GM12878 (cell line): Measurements from ENCODE around the gene ARID1A. TPM values are rescaled to one million over a fixed set of nuclear protein-coding genes. Genes with fewer than 3 reads are reported as not detected.

Source experiments
- ASH2L ChIP-seq: fragments of 300-600, 200-600 bp; sonication (generic); IDR thresholded peaks from 2 replicates; pipeline ENCODE4 v1.6.1; 2017; ENCODE audit warnings: low read depth, mild to moderate bottlenecking, borderline replicate concordance
- BACH1 ChIP-seq: fragments of 450-650 bp; IDR thresholded peaks from 2 replicates; pipeline ENCODE4 v1.6.1; 2017; ENCODE audit warnings: mild to moderate bottlenecking, borderline replicate concordance
- E2F8 ChIP-seq: fragments of 450-650 bp; IDR thresholded peaks from 2 replicates; pipeline ENCODE4 v1.6.1; 2018; ENCODE audit warnings: mild to moderate bottlenecking, low read depth, moderate library complexity; ENCODE audit not compliant: partially characterized antibody
- GABPA ChIP-seq: IDR thresholded peaks from 2 replicates; pipeline ENCODE4 v1.6.1; 2014; ENCODE audit warnings: antibody characterized with exemption, low read depth, mild to moderate bottlenecking, inconsistent platforms
- IKZF2 ChIP-seq, 2 experiments: fragments of 450-650 bp; IDR thresholded peaks; 2 replicates each; pipeline ENCODE4 v1.6.1; 2017; ENCODE audit warnings: mild to moderate bottlenecking in 2 of 2, moderate library complexity in 2 of 2
- IRF3 ChIP-seq: fragments of 450-650 bp; IDR thresholded peaks from 2 replicates; pipeline ENCODE4 v1.6.1; 2014; ENCODE audit warnings: mild to moderate bottlenecking
- IRF4 ChIP-seq: IDR thresholded peaks from 2 replicates; pipeline ENCODE4 v1.6.1; 2011; ENCODE audit warnings: low read depth, low read length
- MTA2 ChIP-seq: fragments of 450-650 bp; IDR thresholded peaks from 2 replicates; pipeline ENCODE4 v1.6.1; 2016; ENCODE audit warnings: low read depth, mild to moderate bottlenecking, moderate library complexity
- NR2C1 ChIP-seq: fragments of 450-650 bp; IDR thresholded peaks from 2 replicates; pipeline ENCODE4 v1.6.1; 2017; ENCODE audit warnings: antibody characterized with exemption, mild to moderate bottlenecking, moderate library complexity
- PML ChIP-seq: IDR thresholded peaks from 2 replicates; pipeline ENCODE4 v1.6.1; 2012; ENCODE audit warnings: low read length, inconsistent platforms
- REST ChIP-seq: IDR thresholded peaks from 2 replicates; pipeline ENCODE4 v1.6.1; 2012; ENCODE audit warnings: mild to moderate bottlenecking, low read depth, low read length
- SMARCA5 ChIP-seq: fragments of 450-650 bp; IDR thresholded peaks from 2 replicates; pipeline ENCODE4 v1.6.1; 2017; ENCODE audit warnings: mild to moderate bottlenecking
- TBL1XR1 ChIP-seq: IDR thresholded peaks from 2 replicates; pipeline ENCODE4 v1.6.1; 2012; ENCODE audit warnings: low read depth, low read length, improper control_type of control experiment
- TCF3 ChIP-seq: IDR thresholded peaks from 2 replicates; pipeline ENCODE4 v1.6.1; 2012; ENCODE audit warnings: low read depth, mild to moderate bottlenecking, low read length, borderline replicate concordance; ENCODE audit not compliant: insufficient read depth
- USF2 ChIP-seq: IDR thresholded peaks from 2 replicates; pipeline ENCODE4 v1.6.1; 2011; ENCODE audit warnings: low read depth, low read length, improper control_type of control experiment, borderline replicate concordance
- ZNF217 ChIP-seq: fragments of 450-650 bp; IDR thresholded peaks from 2 replicates; pipeline ENCODE4 v1.6.1; 2017; ENCODE audit warnings: antibody characterized with exemption, mild to moderate bottlenecking
- ZNF592 ChIP-seq: fragments of 450-650 bp; IDR thresholded peaks from 2 replicates; pipeline ENCODE4 v1.6.1; 2017; ENCODE audit warnings: mild to moderate bottlenecking, moderate library complexity
- polyA plus RNA-seq, 11 experiments: library from polyadenylated mRNA; depleted of rRNA in 4 of 11; unstranded in 6 of 11; stranded (reverse) in 5 of 11; fragments of >200 nt; fragmentation: Nextera tagmentation in 4 of 11; fragmentation: Illumina TruSeq in 1 of 11; extraction: Ambion mirVana in 4 of 11; extraction: Trizol in 1 of 11; gene quantifications; 1 replicate in 1 of 11; 2 replicates in 10 of 11; pipeline versions ENCODE4 v1.2.1 to v1.2.3, GENCODE V29; 2011 to 2016; ENCODE audit warnings: inconsistent platforms in 2 of 11, missing spikeins in 2 of 11, low read depth in 1 of 11
- total RNA-seq, 4 experiments: library from RNA; depleted of rRNA in 3 of 4; stranded (reverse); fragments of >200 nt in 3 of 4; fragmentation: Illumina TruSeq in 1 of 4; extraction: Trizol in 1 of 4; gene quantifications; 2 replicates each; pipeline versions ENCODE4 v1.2.1 to v1.2.3, GENCODE V29; 2013 to 2021

ARID1A gene
- total and polyA plus RNA-seq, 10 of the 15 experiments (the other 5 are each of a cell fraction or from before 2014, with no cell fraction given), result 10.0 to 98.0 (median 23.5) TPM

- TF ChIP-seq ZNF592 (no peak; the same call in 1 of the 2 replicates), TBL1XR1 (peak; percentile 77; the same call in 1 of the 2 replicates), NR2C1 (peak; percentile 46), ASH2L (0 out of 2 replicates have a peak, but pooled peaks have one; percentile 62), IRF3 (no peak; the same call in 1 of the 2 replicates), E2F8 (no peak), ZNF217 (0 out of 2 replicates have a peak, but pooled peaks have one; percentile 19), PML (no peak), USF2 (no peak), MTA2 (no peak), IKZF2 (IDR thresholded peaks at IDR 0.05) (peak; percentile 79 to 82), TCF3 (peak; percentile 64; the same call in 1 of the 2 replicates), BACH1 (peak; percentile 87), SMARCA5 (peak; percentile 90), IRF4 (peak; percentile 80; the same call in 1 of the 2 replicates), REST (0 out of 2 replicates have a peak, but pooled peaks have one; percentile 22), GABPA (no peak)
Measured at GRCh38 chr1:26695356-26696118, at the start of gene ARID1A (continued).
